ENCODE results near the gene PSMA4. TPM values are rescaled to one million over a fixed set of nuclear protein-coding genes. Genes with fewer than 3 reads are reported as not detected.
"Not testable (repeated sequence)": the region's sequence is repeated elsewhere in the genome, so short reads cannot be mapped to it uniquely, and the experiment has no call there.

Gene PSMA4
- 584 and 708 TPM in 2 replicates for total RNA-seq (2014; rRNA removed; shearing (Covaris generic))

DNA sequence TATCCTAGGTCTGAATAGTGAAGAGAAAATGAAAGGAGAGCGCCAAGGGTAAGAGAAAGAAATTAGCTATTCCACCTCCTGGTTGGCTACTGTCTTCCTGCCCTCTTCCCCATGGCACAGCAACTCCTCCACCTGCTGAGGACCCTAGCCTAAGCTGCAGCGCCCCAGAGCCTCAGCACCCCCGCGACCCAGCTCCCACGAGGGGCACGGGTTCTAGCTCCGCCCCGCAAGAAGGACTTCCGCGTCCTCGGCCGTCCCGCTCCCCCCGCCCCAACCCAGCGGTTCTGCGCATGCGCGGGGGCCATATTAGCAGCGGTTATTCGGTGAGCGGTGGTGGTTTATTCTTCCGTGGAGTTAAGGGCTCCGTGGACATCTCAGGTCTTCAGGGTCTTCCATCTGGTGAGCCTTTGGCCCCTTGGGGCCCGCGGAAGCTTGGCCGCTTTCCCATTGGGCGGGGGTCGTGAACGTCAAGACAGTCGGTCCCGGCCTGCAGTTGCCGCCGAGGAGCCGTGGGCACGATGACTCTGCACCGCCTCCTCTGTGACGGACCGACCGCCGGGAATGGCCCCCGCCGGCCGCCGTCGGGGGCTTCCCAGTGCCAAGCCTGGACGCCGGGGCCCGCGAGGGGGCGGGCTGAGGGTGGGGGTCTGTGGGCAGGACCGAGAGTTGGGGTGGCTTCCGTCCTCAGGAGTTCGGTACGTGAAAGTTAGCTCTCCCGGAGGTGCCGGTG, at the start of gene PSMA4:
Gene PSMA4 (plus strand): TSS at position 304 of the 730 bp plus-strand sequence. CDS start 1,484 bp downstream, outside the sequence.
- peak; percentile 81 for DNase-seq (ENCODE audit: low read depth)

- DNase-seq (ENCODE audit: low read depth), result peak; percentile 8
These were observed 47.4 kb upstream of the PSMA4 start for GRCh38 chr15:78492872-78493271.

- DNase-seq (ENCODE audit: low read depth), result no peak
These were observed 38.4 kb upstream of the PSMA4 start for GRCh38 chr15:78501857-78502256.

DNA sequence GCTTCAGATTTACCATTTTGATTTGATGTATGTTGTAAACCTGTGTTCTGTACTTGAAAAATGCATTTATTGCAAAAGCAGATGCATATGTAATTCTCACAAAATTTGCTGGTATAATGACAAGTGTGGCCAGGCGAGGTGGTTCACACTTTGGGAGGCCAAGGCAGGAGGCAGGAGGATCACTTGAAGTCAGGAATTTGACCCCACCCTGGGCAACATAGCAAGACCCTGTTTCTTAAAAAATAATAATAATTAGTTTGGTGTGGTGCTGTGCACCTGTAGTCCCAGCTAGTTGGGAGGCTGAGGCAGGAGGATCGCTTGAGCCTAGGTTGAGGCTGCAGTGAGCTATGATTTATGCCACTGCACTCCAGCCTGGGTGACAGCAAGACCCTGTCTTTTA, 37.6 kb upstream of the PSMA4 start:
- no peak for DNase-seq (ENCODE audit: low read depth)

DNA sequence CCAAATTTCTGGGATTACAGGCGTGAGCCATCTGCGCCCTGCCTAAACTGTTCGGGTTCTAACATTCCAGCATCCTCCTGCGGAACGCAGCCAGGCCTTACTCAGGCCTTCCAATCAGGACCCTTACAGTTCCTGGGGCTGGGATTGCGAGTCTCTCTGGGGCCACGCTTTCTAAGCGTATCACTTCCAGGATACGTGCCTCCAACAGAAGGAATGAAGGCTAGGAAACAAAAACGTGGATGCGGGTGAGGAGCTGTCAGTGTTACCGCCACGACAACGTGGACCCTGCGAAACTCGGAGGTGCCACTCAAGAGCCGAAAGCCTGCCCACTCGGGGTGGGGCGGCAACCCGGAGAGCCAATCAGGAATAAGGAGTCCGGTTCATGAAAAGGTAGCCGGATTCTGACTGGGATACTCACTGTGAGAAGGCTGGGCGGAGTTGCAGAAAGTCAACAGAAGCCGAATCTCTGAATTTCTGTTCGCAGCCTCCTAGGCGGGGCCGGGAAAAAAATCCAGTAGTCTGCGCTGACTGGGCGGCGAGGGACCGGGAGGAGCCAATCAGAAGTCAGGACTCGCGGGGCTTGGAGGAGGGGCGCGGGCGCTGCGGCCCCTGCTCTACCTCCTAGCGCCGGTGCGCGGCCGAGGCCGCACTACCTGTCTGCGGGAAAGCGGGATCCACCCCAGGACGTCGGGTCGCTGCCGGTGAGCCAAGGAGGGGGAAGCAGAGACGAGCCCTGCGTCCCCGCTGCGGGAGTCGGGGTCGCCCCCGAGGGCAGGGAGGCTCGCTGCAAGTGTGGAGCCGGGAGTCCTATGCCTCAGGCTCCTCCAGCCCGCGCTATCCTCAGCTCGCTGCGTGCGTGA, 33.0 kb upstream of the PSMA4 start, which contains the start of gene HYKK:
Gene HYKK (plus strand): TSS at position 607 of the 860 bp plus-strand sequence. CDS start 5,512 bp downstream, outside the sequence.
- DNase-seq (ENCODE audit: low read depth), result peak; percentile 98

DNA sequence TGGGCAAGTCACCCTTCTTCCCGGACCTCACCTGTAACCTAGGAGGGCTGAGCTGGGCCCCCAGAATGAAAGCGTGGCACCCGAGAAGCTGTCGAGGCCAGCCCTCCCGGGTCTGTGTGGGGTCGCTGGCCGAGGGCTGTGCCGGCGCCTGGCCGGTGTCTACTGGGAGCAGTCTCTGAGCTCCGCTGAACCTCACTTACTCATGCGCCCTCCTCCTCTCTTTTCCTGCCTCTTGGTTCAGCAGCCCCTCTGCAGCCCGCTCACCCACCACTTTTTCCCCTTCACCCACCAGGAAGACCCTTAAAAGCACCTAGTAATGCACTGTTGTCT, 32.4 kb upstream of the PSMA4 start:
- no peak for DNase-seq (ENCODE audit: low read depth)

DNA sequence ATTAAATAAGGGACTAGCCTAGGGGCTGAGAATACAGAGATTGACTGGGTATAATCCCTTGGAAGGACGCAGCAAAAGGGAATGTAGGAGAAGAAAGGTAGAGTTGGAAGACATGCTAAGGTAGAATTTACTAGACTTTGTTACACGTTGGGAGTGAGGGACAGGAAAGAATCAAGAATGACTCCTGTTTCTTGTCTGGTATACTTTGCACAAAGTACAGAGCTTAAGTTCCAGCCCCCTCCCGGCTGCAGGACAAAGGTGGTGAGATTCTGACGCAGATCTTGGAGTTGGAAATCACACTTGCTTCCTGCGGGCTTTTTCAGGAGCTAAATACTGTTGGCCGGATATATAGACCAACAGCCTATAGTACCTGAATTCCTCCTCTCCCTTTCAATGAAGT, 32.0 kb upstream of the PSMA4 start:
- no peak for DNase-seq (ENCODE audit: low read depth)

DNA sequence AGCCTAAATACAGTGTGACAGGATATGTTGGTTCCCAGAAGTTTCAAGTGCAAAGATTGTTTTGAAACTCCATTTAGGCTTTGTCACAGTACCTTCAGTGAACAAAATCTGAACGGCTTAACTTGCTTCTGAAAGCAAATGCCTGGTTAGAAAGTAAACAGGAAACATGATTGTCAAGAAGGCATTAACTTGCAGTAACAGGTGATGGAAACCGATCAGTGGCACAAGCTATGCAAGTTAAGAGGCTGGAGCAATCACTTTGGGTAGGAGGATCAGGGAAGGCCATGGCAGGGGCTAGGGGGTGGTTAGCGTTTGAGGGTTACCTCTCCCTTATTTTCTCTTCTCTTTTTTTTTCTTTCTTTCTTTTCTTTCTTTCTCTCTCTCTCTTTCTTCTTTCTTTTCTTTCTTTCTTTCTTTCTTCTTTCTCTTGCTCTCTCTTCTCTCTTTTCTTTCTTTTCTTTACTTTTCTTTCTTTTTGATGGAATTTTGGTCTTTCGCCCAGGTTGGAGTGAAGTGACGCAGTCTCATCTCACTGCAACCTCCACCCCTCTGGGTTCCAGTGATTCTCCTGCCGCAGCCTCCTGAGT, 30.4 kb upstream of the PSMA4 start:
- DNase-seq (ENCODE audit: low read depth), result no peak

DNA sequence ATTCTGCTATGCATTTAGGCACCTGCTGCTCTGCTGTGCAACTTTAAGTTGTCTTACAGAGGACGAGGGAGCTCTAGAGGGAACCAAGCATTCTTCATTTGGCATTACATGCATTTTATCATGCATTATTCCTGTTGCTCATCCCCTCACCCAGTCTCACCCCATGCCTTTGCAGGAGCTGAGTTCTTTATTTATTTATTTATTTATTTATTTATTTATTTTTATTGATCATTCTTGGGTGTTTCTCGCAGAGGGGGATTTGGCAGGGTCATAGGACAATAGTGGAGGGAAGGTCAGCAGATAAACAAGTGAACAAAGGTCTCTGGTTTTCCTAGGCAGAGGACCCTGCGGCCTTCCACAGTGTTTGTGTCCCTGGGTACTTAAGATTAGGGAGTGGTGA, 20.2 kb upstream of the PSMA4 start:
- not testable (repeated sequence) for DNase-seq (ENCODE audit: low read depth)

GRCh38 chr15:78524230-78524629, 16.0 kb upstream of the PSMA4 start:
- DNase-seq (ENCODE audit: low read depth), result no peak

DNA sequence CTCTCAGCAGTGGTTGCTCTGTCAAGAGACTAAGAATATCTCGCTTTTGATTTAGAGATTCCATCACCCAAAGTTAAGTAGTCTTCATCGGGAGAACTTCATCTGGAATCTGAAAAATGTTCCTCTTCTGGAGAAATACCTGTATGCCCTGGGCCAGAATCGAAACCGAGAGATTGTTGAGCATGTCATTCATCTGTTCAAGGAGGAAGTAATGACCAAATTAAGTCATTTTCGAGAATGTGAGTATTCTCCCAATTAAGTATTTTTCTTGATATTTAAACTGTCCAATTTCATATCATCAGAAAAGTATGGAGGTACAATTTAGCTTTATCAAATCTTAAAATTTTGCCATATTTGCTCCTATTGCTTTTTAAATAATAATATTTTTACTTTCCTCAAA, 12.9 kb upstream of the PSMA4 start:
- no peak for DNase-seq (ENCODE audit: low read depth)

DNA sequence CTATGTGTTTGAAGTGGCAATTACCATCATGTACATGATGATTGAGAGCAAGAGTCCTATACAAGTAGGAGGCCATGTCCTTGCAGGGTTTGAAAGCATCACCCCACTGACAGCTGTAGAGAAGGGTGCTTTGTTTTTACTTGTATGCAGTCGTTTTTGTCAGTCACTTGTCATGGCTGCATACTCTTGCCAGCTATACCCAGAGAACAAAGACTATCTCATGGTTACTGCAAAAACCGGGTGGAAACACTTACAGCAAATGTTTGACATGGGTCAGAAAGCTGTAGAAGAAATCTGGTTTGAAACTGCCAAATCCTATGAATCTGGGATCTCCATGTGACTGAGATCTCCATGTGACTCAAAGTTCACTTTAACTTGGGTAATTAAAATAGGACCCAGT, 6.9 kb upstream of the PSMA4 start:
- no peak for DNase-seq (ENCODE audit: low read depth)

DNA sequence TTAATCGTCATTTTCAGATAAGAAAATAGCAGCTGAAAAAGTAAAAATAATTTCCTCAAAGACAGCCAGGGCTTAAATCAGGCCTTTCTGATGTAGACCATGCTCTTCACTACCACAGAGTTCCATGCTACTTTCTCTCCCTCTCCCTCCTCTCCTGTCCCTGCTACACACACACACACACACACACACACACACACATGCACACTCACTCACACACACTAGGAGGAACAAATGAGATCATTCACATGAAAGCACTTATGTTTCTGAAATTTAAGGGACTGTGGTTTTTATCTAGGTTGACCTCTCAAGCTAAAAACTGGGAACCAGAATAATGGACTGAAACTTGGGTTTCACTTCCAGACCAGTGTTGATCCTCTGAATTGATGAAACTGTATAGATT, 4.1 kb upstream of the PSMA4 start:
- DNase-seq (ENCODE audit: low read depth), result peak; percentile 34

DNA sequence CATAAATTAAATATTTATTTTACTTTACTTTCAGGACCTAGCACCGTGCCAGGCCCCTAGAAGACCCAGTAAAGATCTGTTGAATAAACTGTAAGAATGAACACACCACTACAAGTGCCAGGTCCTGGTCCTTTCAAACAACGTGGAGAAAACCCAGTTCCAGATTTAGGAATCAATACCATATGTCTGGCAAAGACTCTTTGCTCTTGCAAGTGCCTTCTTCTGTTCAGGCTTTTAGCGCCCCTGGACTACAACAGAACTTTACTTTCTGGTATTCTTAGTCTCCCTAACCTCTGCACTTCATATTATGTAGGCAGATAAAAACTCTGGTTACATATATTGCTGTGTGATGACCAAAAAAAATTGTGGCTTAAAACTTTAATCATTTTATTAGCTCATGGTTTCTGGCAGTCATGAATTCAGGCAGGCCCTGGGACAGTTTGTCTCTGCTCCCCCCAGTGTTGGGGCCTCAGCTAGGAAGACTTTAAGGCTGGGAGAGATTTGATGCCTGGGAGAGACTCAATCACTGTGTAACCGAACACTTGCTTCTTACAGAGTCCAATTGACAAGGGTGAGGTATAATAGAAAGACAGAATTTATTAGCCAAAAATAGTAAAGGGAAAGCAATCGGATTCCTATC, 2.9 kb upstream of the PSMA4 start:
- no peak for DNase-seq (ENCODE audit: low read depth)

DNA sequence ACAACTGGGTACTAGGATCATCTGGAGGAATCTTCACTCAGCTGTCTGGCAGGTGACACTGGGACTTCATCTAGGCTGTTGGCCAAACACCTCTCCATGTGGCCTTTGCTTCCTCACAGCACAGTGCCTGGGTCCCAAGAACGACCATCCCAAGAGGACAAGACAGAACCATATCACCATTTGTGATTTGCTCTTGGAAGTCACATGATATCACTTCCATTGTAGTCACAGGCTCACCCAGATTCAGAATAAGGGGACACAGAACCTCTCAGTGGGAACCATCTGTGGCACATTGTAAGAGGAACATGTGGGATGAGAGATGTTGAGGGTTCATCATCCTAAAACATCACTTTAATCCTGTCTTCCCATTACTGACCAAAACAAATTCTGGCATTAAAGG, 1.9 kb upstream of the PSMA4 start:
- DNase-seq (ENCODE audit: low read depth), result no peak

DNA sequence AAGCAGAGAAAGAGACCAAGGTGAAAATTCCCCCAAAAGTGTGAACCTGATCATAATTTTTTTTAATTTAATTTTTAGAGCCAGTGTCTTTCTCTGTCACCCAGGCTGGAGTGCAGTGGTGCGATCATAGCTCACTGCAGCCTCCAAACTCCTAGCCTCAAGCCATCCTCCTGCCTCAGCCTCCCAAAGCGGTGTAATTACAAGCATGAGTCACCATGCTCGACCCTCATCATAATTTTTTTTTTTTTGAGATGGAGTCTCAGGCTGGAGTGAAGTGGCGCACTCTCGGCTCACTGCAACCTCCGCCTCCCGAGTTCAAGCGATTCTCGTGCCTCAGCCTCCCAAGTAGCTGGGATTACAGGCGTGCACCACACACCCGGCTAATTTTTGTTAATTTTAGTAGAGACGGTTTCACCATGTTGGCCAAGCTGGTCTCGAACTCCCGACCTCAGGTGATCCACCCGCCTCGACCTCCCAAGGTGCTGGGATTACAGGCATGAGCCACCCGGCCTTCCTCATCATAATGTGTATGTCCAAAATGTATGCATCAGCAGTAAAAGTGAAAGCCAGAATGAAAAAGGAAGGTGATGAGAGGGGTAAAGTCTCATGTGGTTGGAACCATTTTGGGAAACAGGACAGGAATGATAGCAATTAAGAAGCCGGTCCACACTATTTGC, 642 bp upstream of the PSMA4 start:
- not testable (repeated sequence) for DNase-seq (ENCODE audit: low read depth)

- DNase-seq (ENCODE audit: low read depth), result peak; percentile 6
These were observed 863 bp downstream of the PSMA4 start for GRCh38 chr15:78540871-78541743.

- DNase-seq (ENCODE audit: low read depth), result no peak
These were observed 1.4 kb downstream of the PSMA4 start for GRCh38 chr15:78541744-78542034.

DNA sequence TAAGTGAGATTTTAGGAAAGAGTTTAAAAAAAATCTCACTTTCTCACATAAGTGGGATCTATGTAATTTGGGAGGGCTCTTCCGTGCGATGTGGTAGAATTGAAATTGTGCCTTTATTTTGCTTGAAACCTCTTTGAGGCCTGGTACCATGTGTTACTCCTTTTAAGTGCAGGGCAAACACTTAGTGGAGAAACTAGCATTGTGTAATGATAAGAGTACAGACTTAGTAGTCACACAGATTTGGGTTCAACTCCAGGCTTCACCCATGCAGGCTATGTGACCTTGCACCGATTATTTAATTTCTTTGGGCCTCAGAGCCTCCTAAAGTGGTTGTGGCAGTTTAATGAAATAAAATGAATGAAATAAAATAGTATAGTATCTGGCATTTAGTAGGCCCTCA, 2.4 kb downstream of the PSMA4 start:
- no peak for DNase-seq (ENCODE audit: low read depth)

DNA sequence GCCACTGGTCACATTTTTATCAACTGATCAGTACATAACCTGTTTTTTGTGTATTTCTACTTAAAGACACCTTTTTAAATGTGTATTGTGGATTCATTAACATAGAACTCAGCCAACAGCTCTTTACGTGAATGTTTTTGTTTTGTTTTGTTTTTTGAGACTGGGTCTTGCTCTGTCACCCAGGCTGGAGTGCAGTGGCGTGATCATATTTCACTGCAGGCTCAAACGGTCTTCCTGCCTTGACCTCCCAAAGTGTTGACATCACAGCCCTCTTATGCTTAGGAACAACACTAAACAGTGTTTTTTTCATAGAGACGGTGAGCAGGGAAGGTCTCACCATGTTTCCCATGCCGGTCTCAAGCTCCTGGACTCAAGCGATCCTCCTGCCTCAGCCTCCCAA, 9.9 kb downstream of the PSMA4 start:
- no peak for DNase-seq (ENCODE audit: low read depth)

- no peak for DNase-seq (ENCODE audit: low read depth)
These were observed 10.6 kb downstream of the PSMA4 start for GRCh38 chr15:78550815-78551214.
